GM23338 (cell line): Measurements from ENCODE around the gene DYNC2H1. TPM values are rescaled to one million over a fixed set of nuclear protein-coding genes. Genes with fewer than 3 reads are reported as not detected.

Experiments
- ATAC-seq: fragments of 200-7000 bp; cut with Tn5 transposase; 3 replicates; pipeline ENCODE4 v1.9.1; 2020
- DNase-seq: peaks from one replicate; pipeline ENCODE4 v3.0.0-alpha.2; 2015; ENCODE audit warnings: low spot score
- H2AFZ ChIP-seq: fragments of 200-600 bp; sonication (generic); 2 replicates; pipeline ENCODE4 v1.8.0; 2016; ENCODE audit warnings: antibody characterized with exemption, mild to moderate bottlenecking, moderate library complexity
- H3F3A ChIP-seq: fragments of 200-600 bp; sonication (generic); replicated peaks from 2 replicates; pipeline ENCODE4 v1.8.0; 2017; ENCODE audit warnings: antibody characterized with exemption, mixed run types, low read depth
- H3K27ac ChIP-seq: fragments of 200-600 bp; sonication (generic); 2 replicates; pipeline ENCODE4 v1.6.1; 2016; ENCODE audit warnings: low read depth
- H3K27me3 ChIP-seq: fragments of 200-600 bp; sonication (generic); 2 replicates; pipeline ENCODE4 v1.8.0; 2016; ENCODE audit warnings: mild to moderate bottlenecking, mixed run types, moderate library complexity; ENCODE audit not compliant: insufficient read depth
- H3K36me3 ChIP-seq: fragments of 200-600 bp; sonication (generic); 2 replicates; pipeline ENCODE4 v1.8.0; 2016; ENCODE audit warnings: mild to moderate bottlenecking; ENCODE audit not compliant: insufficient read depth
- H3K4me1 ChIP-seq: fragments of 200-600 bp; sonication (generic); 2 replicates; pipeline ENCODE4 v1.8.0; 2016; ENCODE audit warnings: mild to moderate bottlenecking, moderate library complexity; ENCODE audit not compliant: insufficient read depth
- H3K4me2 ChIP-seq: fragments of 200-600 bp; sonication (generic); 2 replicates; pipeline ENCODE4 v1.7.1; 2017; ENCODE audit warnings: mixed run types
- H3K4me3 ChIP-seq: fragments of 200-600 bp; sonication (generic); 2 replicates; pipeline ENCODE4 v1.6.1; 2016; ENCODE audit warnings: mixed run types
- H3K79me2 ChIP-seq: fragments of 200-600 bp; sonication (generic); replicated peaks from 2 replicates; pipeline ENCODE4 v1.8.0; 2017; ENCODE audit warnings: mild to moderate bottlenecking; ENCODE audit not compliant: insufficient read depth
- H3K9me2 ChIP-seq: fragments of 200-600 bp; sonication (generic); 2 replicates; pipeline ENCODE4 v1.8.0; 2017; ENCODE audit not compliant: insufficient read depth
- H4K20me1 ChIP-seq: fragments of 200-600 bp; sonication (generic); replicated peaks from 2 replicates; pipeline ENCODE4 v1.8.0; 2017; ENCODE audit warnings: mild to moderate bottlenecking; ENCODE audit not compliant: insufficient read depth
- H3K27ac Mint-ChIP-seq: 2 replicates; pipeline ENCODE4 v1.8.0; 2020; ENCODE audit warnings: inconsistent platforms, mild to moderate bottlenecking, moderate library complexity, mixed read lengths
- H3K27me3 Mint-ChIP-seq: 3 replicates; pipeline ENCODE4 v1.8.0; 2022; ENCODE audit warnings: low read depth, mild to moderate bottlenecking, moderate library complexity, mixed read lengths, inconsistent platforms; ENCODE audit not compliant: insufficient read depth, poor library complexity
- H3K36me3 Mint-ChIP-seq: 3 replicates; pipeline ENCODE4 v1.8.0; 2021; ENCODE audit warnings: low read depth, mild to moderate bottlenecking, inconsistent platforms, moderate library complexity, mixed read lengths
- H3K4me1 Mint-ChIP-seq: 3 replicates; pipeline ENCODE4 v1.8.0; 2020; ENCODE audit warnings: mild to moderate bottlenecking, inconsistent platforms, mixed read lengths
- H3K4me3 Mint-ChIP-seq: 3 replicates; pipeline ENCODE4 v1.8.0; 2021; ENCODE audit warnings: moderate library complexity, mild to moderate bottlenecking, inconsistent platforms, mixed read lengths
- H3K9me3 Mint-ChIP-seq: 3 replicates; pipeline ENCODE4 v1.8.0; 2020; ENCODE audit warnings: moderate library complexity, mild to moderate bottlenecking, inconsistent platforms, mixed read lengths
- CREB1 ChIP-seq: fragments of 250-450 bp; sonication (Bioruptor Pico); IDR thresholded peaks from 2 replicates; pipeline ENCODE4 v1.5.0; 2020; ENCODE audit warnings: low read depth, mild to moderate bottlenecking, moderate library complexity
- EZH2 ChIP-seq: fragments of 200-600 bp; sonication (generic); IDR thresholded peaks from one replicate; pipeline ENCODE4 v1.8.0; 2017; ENCODE audit warnings: antibody characterized with exemption, mild to moderate bottlenecking, low read depth; ENCODE audit not compliant: unreplicated experiment
- EZH2phosphoT487 ChIP-seq: fragments of 200-600 bp; sonication (generic); IDR thresholded peaks from one replicate; pipeline ENCODE4 v1.8.1; 2018; ENCODE audit warnings: antibody characterized with exemption; ENCODE audit not compliant: unreplicated experiment
- POLR2AphosphoS5 ChIP-seq: IDR thresholded peaks from 2 replicates; pipeline ENCODE4 v1.6.1; 2016; ENCODE audit warnings: antibody characterized with exemption, low read depth
- STAT1 ChIP-seq: IDR thresholded peaks from one replicate; pipeline ENCODE4 v1.6.1; 2016; ENCODE audit warnings: antibody characterized with exemption; ENCODE audit not compliant: unreplicated experiment
- ZNF331 ChIP-seq: fragments of 250-450 bp; sonication (Bioruptor Pico); IDR thresholded peaks from 2 replicates; pipeline ENCODE4 v1.5.0; 2020; ENCODE audit warnings: low read depth, mild to moderate bottlenecking, moderate library complexity
- polyA plus RNA-seq: library from polyadenylated mRNA; unstranded; fragments of >200 nt; fragmentation: Nextera tagmentation; extraction: Ambion mirVana; gene quantifications from 2 replicates; pipeline ENCODE4 v1.2.1, GENCODE V29; 2016
- total RNA-seq: library from RNA; depleted of rRNA; stranded (reverse); fragments of >200 nt; shearing (Covaris generic); gene quantifications from 2 replicates; pipeline ENCODE4 v1.2.3, GENCODE V29; 2014
- TF ChIP-seq, protein P1 (sequence below): IDR thresholded peaks from one replicate; pipeline ENCODE4 v1.6.1; 2018; ENCODE audit warnings: antibody characterized with exemption; ENCODE audit not compliant: unreplicated experiment
- TF ChIP-seq, protein P2 (sequence below): IDR thresholded peaks from 2 replicates; pipeline ENCODE4 v1.6.1; 2016; ENCODE audit warnings: antibody characterized with exemption
- TF ChIP-seq, protein P3 (sequence below): fragments of 250-450 bp; sonication (Bioruptor Pico); IDR thresholded peaks from 2 replicates; pipeline ENCODE4 v1.5.0; 2020; ENCODE audit warnings: mild to moderate bottlenecking, moderate library complexity

DYNC2H1 gene
- total and polyA plus RNA-seq, 2 experiments from 2014 or later: 19.3 to 22.5 TPM

DNA sequence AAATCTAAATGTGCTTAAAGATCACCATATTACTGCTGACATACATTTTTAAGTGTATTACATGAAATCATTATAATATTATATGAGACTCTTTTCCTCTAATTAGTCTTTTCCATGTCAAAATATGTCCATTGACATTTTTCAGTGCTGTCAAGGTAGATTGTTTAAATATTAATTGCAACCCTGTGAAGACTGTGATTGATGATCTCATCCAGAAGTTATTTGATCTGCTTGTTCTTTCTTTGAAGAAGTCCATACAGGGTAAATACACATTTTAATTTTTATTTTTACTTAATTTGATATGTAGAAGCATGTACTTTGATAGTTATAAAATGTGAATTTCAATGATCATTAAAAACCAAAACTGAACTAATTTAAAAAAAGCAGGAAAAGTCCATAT, 38.4 kb downstream of the DYNC2H1 start (continued):
- no peak for TF ChIP-seq POLR2AphosphoS5
- no peak for TF ChIP-seq EZH2phosphoT487
- TF ChIP-seq, protein P1, sequence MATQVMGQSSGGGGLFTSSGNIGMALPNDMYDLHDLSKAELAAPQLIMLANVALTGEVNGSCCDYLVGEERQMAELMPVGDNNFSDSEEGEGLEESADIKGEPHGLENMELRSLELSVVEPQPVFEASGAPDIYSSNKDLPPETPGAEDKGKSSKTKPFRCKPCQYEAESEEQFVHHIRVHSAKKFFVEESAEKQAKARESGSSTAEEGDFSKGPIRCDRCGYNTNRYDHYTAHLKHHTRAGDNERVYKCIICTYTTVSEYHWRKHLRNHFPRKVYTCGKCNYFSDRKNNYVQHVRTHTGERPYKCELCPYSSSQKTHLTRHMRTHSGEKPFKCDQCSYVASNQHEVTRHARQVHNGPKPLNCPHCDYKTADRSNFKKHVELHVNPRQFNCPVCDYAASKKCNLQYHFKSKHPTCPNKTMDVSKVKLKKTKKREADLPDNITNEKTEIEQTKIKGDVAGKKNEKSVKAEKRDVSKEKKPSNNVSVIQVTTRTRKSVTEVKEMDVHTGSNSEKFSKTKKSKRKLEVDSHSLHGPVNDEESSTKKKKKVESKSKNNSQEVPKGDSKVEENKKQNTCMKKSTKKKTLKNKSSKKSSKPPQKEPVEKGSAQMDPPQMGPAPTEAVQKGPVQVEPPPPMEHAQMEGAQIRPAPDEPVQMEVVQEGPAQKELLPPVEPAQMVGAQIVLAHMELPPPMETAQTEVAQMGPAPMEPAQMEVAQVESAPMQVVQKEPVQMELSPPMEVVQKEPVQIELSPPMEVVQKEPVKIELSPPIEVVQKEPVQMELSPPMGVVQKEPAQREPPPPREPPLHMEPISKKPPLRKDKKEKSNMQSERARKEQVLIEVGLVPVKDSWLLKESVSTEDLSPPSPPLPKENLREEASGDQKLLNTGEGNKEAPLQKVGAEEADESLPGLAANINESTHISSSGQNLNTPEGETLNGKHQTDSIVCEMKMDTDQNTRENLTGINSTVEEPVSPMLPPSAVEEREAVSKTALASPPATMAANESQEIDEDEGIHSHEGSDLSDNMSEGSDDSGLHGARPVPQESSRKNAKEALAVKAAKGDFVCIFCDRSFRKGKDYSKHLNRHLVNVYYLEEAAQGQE: no peak
- no peak for TF ChIP-seq STAT1
- no peak for TF ChIP-seq EZH2
- TF ChIP-seq CREB1 (CRISPR knock-in tag): no peak

DNA sequence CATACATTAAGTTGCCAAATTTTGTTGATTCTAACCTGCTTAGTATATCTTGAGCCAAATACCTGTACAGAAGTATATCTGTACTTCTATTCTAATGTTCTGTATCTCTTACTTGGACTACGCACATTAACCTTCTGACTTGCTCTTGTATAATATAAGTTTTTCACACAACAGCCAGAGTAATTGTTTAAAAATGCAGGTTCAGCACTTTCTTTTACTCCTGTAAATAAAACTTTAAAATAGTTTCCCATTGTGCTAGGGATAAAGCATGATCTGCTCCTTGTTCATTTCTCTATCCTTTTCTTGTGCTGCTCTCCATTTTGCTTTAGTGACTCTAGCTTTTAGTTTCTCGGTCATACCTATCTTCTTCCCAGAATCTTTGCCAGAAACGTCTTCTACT, 48.3 kb downstream of the DYNC2H1 start:
- H3K9me3 Mint-ChIP-seq: no peaks in the 10 kb centered on the region
- no peaks in the 10 kb centered on the region for H3K4me1 Mint-ChIP-seq
- Histone ChIP-seq H3K27me3 (no peaks in the 10 kb centered on the region), H3K4me2 (no peak overlapping the region), H3K9me2 (no peaks in the 10 kb centered on the region), H3K27ac (no peak overlapping the region), H3K4me1 (no peaks in the 10 kb centered on the region), H3F3A (no peaks in the 10 kb centered on the region), H2AFZ (no peak overlapping the region), H3K79me2 (no peaks in the 10 kb centered on the region), H3K36me3 (no peaks in the 10 kb centered on the region), H4K20me1 (no peaks in the 10 kb centered on the region), H3K4me3 (no peak overlapping the region)
- no peak overlapping the region for H3K27ac Mint-ChIP-seq
- peaks cover 9% of the 10 kb centered on the region; the same call in 2 of the 3 replicates for H3K36me3 Mint-ChIP-seq
- no peak for ATAC-seq
- TF ChIP-seq STAT1 (no peak), CREB1 (CRISPR knock-in tag) (no peak)
- no peaks in the 10 kb centered on the region for H3K27me3 Mint-ChIP-seq
- DNase-seq: no peak
- no peak overlapping the region for H3K4me3 Mint-ChIP-seq

- Mint-ChIP-seq H3K4me1 (no peaks in the 10 kb centered on the region), H3K27me3 (no peaks in the 10 kb centered on the region), H3K36me3 (peaks cover 4% of the 10 kb centered on the region; the same call in 1 of the 3 replicates), H3K4me3 (no peak overlapping the region), H3K9me3 (no peaks in the 10 kb centered on the region), H3K27ac (no peak overlapping the region)
- H2AFZ ChIP-seq: no peak overlapping the region
- H3K9me2 ChIP-seq: no peaks in the 10 kb centered on the region
- H3K27me3 ChIP-seq: no peaks in the 10 kb centered on the region
- no peaks in the 10 kb centered on the region for H3F3A ChIP-seq
- H4K20me1 ChIP-seq: no peaks in the 10 kb centered on the region
- no peaks in the 10 kb centered on the region for H3K4me1 ChIP-seq
- no peak overlapping the region for H3K4me3 ChIP-seq
- ATAC-seq (no peak), DNase-seq (no peak)
- no peaks in the 10 kb centered on the region for H3K36me3 ChIP-seq
- no peaks in the 10 kb centered on the region for H3K79me2 ChIP-seq
- no peak overlapping the region for H3K4me2 ChIP-seq
- no peak overlapping the region for H3K27ac ChIP-seq
- TF ChIP-seq, protein P2, sequence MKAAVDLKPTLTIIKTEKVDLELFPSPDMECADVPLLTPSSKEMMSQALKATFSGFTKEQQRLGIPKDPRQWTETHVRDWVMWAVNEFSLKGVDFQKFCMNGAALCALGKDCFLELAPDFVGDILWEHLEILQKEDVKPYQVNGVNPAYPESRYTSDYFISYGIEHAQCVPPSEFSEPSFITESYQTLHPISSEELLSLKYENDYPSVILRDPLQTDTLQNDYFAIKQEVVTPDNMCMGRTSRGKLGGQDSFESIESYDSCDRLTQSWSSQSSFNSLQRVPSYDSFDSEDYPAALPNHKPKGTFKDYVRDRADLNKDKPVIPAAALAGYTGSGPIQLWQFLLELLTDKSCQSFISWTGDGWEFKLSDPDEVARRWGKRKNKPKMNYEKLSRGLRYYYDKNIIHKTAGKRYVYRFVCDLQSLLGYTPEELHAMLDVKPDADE: no peak
- TF ChIP-seq, protein P3, sequence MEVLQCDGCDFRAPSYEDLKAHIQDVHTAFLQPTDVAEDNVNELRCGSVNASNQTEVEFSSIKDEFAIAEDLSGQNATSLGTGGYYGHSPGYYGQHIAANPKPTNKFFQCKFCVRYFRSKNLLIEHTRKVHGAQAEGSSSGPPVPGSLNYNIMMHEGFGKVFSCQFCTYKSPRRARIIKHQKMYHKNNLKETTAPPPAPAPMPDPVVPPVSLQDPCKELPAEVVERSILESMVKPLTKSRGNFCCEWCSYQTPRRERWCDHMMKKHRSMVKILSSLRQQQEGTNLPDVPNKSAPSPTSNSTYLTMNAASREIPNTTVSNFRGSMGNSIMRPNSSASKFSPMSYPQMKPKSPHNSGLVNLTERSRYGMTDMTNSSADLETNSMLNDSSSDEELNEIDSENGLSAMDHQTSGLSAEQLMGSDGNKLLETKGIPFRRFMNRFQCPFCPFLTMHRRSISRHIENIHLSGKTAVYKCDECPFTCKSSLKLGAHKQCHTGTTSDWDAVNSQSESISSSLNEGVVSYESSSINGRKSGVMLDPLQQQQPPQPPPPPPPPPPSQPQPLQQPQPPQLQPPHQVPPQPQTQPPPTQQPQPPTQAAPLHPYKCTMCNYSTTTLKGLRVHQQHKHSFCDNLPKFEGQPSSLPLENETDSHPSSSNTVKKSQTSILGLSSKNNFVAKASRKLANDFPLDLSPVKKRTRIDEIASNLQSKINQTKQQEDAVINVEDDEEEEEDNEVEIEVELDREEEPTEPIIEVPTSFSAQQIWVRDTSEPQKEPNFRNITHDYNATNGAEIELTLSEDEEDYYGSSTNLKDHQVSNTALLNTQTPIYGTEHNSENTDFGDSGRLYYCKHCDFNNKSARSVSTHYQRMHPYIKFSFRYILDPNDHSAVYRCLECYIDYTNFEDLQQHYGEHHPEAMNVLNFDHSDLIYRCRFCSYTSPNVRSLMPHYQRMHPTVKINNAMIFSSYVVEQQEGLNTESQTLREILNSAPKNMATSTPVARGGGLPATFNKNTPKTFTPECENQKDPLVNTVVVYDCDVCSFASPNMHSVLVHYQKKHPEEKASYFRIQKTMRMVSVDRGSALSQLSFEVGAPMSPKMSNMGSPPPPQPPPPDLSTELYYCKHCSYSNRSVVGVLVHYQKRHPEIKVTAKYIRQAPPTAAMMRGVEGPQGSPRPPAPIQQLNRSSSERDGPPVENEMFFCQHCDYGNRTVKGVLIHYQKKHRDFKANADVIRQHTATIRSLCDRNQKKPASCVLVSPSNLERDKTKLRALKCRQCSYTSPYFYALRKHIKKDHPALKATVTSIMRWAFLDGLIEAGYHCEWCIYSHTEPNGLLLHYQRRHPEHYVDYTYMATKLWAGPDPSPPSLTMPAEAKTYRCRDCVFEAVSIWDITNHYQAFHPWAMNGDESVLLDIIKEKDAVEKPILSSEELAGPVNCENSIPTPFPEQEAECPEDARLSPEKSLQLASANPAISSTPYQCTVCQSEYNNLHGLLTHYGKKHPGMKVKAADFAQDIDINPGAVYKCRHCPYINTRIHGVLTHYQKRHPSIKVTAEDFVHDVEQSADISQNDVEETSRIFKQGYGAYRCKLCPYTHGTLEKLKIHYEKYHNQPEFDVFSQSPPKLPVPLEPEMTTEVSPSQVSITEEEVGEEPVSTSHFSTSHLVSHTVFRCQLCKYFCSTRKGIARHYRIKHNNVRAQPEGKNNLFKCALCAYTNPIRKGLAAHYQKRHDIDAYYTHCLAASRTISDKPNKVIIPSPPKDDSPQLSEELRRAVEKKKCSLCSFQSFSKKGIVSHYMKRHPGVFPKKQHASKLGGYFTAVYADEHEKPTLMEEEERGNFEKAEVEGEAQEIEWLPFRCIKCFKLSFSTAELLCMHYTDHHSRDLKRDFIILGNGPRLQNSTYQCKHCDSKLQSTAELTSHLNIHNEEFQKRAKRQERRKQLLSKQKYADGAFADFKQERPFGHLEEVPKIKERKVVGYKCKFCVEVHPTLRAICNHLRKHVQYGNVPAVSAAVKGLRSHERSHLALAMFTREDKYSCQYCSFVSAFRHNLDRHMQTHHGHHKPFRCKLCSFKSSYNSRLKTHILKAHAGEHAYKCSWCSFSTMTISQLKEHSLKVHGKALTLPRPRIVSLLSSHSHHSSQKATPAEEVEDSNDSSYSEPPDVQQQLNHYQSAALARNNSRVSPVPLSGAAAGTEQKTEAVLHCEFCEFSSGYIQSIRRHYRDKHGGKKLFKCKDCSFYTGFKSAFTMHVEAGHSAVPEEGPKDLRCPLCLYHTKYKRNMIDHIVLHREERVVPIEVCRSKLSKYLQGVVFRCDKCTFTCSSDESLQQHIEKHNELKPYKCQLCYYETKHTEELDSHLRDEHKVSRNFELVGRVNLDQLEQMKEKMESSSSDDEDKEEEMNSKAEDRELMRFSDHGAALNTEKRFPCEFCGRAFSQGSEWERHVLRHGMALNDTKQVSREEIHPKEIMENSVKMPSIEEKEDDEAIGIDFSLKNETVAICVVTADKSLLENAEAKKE (CRISPR knock-in tag): no peak
- no peak for TF ChIP-seq ZNF331 (CRISPR knock-in tag)
Observed at GRCh38 chr11:103164093-103164796, 55.0 kb downstream of the DYNC2H1 start.
